ENCODE measurements around the gene HHATL.

Gene HHATL

GRCh38 chr3:42730706-42731420, 28.3 kb upstream of the HHATL start:
- H2BK15ac ChIP-seq (ENCODE audit: low read depth, poor library complexity, severe bottlenecking), result no peak overlapping the region
- no peak overlapping the region for H4K8ac ChIP-seq (ENCODE audit: low read length)
- no peak overlapping the region for H2BK120ac ChIP-seq (ENCODE audit: low read depth, low read length)
- H3K4ac ChIP-seq (ENCODE audit: low read depth in 1 of 2, low read length in 2 of 2), result no peak overlapping the region
- no peak for DNase-seq
- no peak overlapping the region for H3K14ac ChIP-seq (ENCODE audit: low read length in 2 of 2)
- peaks cover 3% of the 10 kb centered on the region for H3K9me3 ChIP-seq (ENCODE audit: control insufficient read depth, low read length)
- no peaks in the 10 kb centered on the region for H3K36me3 ChIP-seq (ENCODE audit: control insufficient read depth in 1 of 2, insufficient read depth in 2 of 2, low read depth in 1 of 2, low read length in 2 of 2)
- no peaks in the 10 kb centered on the region for H3K79me1 ChIP-seq (replicated peaks; ENCODE audit: low read length, poor library complexity, severe bottlenecking)
- no peak overlapping the region for H3K18ac ChIP-seq (ENCODE audit: low read depth in 1 of 2, low read length in 2 of 2)
- WGBS, result 70% methylated on average over 3 of the region's 3 CpGs
- no peaks in the 10 kb centered on the region for H3K4me1 ChIP-seq (ENCODE audit: control insufficient read depth, insufficient read depth, low read depth, low read length)
- no peak overlapping the region for H2AK5ac ChIP-seq (ENCODE audit: low read length, severe bottlenecking)
- H2BK12ac ChIP-seq (ENCODE audit: low read length in 2 of 2), result no peak overlapping the region
- H3K27ac ChIP-seq (ENCODE audit: low read length, poor library complexity, severe bottlenecking), result no peak overlapping the region
- no peak overlapping the region for H3K9ac ChIP-seq (ENCODE audit: low read length)
- H3K23ac ChIP-seq (ENCODE audit: low read length in 2 of 2), result no peak overlapping the region
- H3K4me2 ChIP-seq (ENCODE audit: low read length, poor library complexity, severe bottlenecking), result no peak overlapping the region
- no peak overlapping the region for H4K91ac ChIP-seq (ENCODE audit: low read length)
- no peak overlapping the region for H2BK5ac ChIP-seq (ENCODE audit: low read depth, low read length, poor library complexity, severe bottlenecking)
- no peak overlapping the region for H2AFZ ChIP-seq (ENCODE audit: low read depth, low read length)
- H3K27me3 ChIP-seq (ENCODE audit: control insufficient read depth in 1 of 2, insufficient read depth in 1 of 2, low read length in 2 of 2), result peaks cover 17 to 30% of the 10 kb centered on the region in 2 experiments
- no peak overlapping the region for H3K4me3 ChIP-seq (ENCODE audit: insufficient read depth in 1 of 2, low read depth in 1 of 2, low read length in 2 of 2)

- H4K8ac ChIP-seq (ENCODE audit: low read length), result no peak overlapping the region
- 89% methylated on average over 11 of the region's 11 CpGs for WGBS
- H3K4me2 ChIP-seq (ENCODE audit: low read length, poor library complexity, severe bottlenecking), result no peak overlapping the region
- no peak overlapping the region for H3K23ac ChIP-seq (ENCODE audit: low read length in 2 of 2)
- no peak overlapping the region for H2BK5ac ChIP-seq (ENCODE audit: low read depth, low read length, poor library complexity, severe bottlenecking)
- H2AFZ ChIP-seq (ENCODE audit: low read depth, low read length), result no peak overlapping the region
- no peaks in the 10 kb centered on the region for H3K36me3 ChIP-seq (ENCODE audit: control insufficient read depth in 1 of 2, insufficient read depth in 2 of 2, low read depth in 1 of 2, low read length in 2 of 2)
- no peak overlapping the region for H3K9ac ChIP-seq (ENCODE audit: low read length)
- H2AK5ac ChIP-seq (ENCODE audit: low read length, severe bottlenecking), result no peak overlapping the region
- no peak overlapping the region for H2BK120ac ChIP-seq (ENCODE audit: low read depth, low read length)
- H3K27me3 ChIP-seq (ENCODE audit: control insufficient read depth in 1 of 2, insufficient read depth in 1 of 2, low read length in 2 of 2), result peaks cover 14 to 29% of the 10 kb centered on the region in 2 experiments
- DNase-seq, result no peak
- H4K91ac ChIP-seq (ENCODE audit: low read length), result no peak overlapping the region
- no peak overlapping the region for H3K4ac ChIP-seq (ENCODE audit: low read depth in 1 of 2, low read length in 2 of 2)
- H3K9me3 ChIP-seq (ENCODE audit: control insufficient read depth, low read length), result peaks cover 3% of the 10 kb centered on the region
- H3K27ac ChIP-seq (ENCODE audit: low read length, poor library complexity, severe bottlenecking), result no peak overlapping the region
- no peaks in the 10 kb centered on the region for H3K79me1 ChIP-seq (replicated peaks; ENCODE audit: low read length, poor library complexity, severe bottlenecking)
- no peaks in the 10 kb centered on the region for H3K4me1 ChIP-seq (ENCODE audit: control insufficient read depth, insufficient read depth, low read depth, low read length)
- no peak overlapping the region for H3K14ac ChIP-seq (ENCODE audit: low read length in 2 of 2)
- H3K4me3 ChIP-seq (ENCODE audit: insufficient read depth in 1 of 2, low read depth in 1 of 2, low read length in 2 of 2), result no peak overlapping the region
- no peak overlapping the region for H2BK15ac ChIP-seq (ENCODE audit: low read depth, poor library complexity, severe bottlenecking)
- H2BK12ac ChIP-seq (ENCODE audit: low read length in 2 of 2), result no peak overlapping the region
- H3K18ac ChIP-seq (ENCODE audit: low read depth in 1 of 2, low read length in 2 of 2), result no peak overlapping the region
Observed at GRCh38 chr3:42730294-42730693, 27.7 kb upstream of the HHATL start.

DNA sequence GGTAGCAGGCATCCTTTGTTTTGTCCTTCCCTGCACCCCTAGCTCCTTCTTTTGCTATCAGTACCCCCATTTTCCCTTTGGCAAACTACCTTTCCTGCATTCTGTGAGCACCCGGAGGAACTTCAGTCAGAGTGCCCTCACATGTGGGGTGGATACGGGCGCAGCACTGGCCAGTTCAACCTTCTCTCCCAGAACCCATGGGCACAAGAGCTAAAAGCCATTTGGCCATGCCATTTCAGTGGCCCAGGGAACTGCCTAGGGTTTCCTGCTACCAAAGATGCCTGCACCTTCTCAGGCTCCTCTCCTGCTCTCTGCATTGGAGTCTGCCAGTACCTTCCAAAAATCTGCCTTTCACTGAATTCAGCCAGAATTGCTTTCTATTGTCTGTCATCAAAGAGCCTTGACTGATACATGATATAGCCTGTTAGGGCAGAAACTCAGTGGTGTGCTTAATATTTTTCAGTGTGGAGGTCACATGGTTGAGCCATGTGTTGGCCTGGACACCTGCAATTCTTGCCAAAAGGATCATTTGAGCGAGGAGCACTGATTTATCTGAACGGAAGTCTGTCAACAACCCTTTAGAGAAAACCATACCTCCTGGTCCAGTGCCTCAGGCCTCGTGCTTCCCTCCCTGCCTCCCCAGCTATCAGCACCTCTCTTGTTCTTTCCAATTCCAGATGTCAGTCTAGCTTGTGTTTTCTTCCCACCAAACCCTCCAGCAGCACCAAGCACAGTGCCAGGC, 27.0 kb upstream of the HHATL start:
- no peaks in the 10 kb centered on the region for H3K4me1 ChIP-seq (ENCODE audit: control insufficient read depth, insufficient read depth, low read depth, low read length)
- H2AFZ ChIP-seq (ENCODE audit: low read depth, low read length), result no peak overlapping the region
- WGBS, result 79% methylated on average over 6 of the region's 6 CpGs
- H2AK5ac ChIP-seq (ENCODE audit: low read length, severe bottlenecking), result no peak overlapping the region
- H3K79me1 ChIP-seq (replicated peaks; ENCODE audit: low read length, poor library complexity, severe bottlenecking), result no peaks in the 10 kb centered on the region
- no peak overlapping the region for H2BK120ac ChIP-seq (ENCODE audit: low read depth, low read length)
- no peak for DNase-seq
- H3K18ac ChIP-seq (ENCODE audit: low read depth in 1 of 2, low read length in 2 of 2), result no peak overlapping the region
- no peak overlapping the region for H2BK5ac ChIP-seq (ENCODE audit: low read depth, low read length, poor library complexity, severe bottlenecking)
- peaks cover 3% of the 10 kb centered on the region for H3K9me3 ChIP-seq (ENCODE audit: control insufficient read depth, low read length)
- H3K27me3 ChIP-seq (ENCODE audit: control insufficient read depth in 1 of 2, insufficient read depth in 1 of 2, low read length in 2 of 2), result peaks cover 6 to 26% of the 10 kb centered on the region in 2 experiments
- no peak overlapping the region for H2BK12ac ChIP-seq (ENCODE audit: low read length in 2 of 2)
- H3K4me3 ChIP-seq (ENCODE audit: insufficient read depth in 1 of 2, low read depth in 1 of 2, low read length in 2 of 2), result no peak overlapping the region
- no peak overlapping the region for H2BK15ac ChIP-seq (ENCODE audit: low read depth, poor library complexity, severe bottlenecking)
- H3K36me3 ChIP-seq (ENCODE audit: control insufficient read depth in 1 of 2, insufficient read depth in 2 of 2, low read depth in 1 of 2, low read length in 2 of 2), result no peaks in the 10 kb centered on the region
- H4K8ac ChIP-seq (ENCODE audit: low read length), result no peak overlapping the region
- no peak overlapping the region for H3K4ac ChIP-seq (ENCODE audit: low read depth in 1 of 2, low read length in 2 of 2)
- no peak overlapping the region for H3K27ac ChIP-seq (ENCODE audit: low read length, poor library complexity, severe bottlenecking)
- H3K4me2 ChIP-seq (ENCODE audit: low read length, poor library complexity, severe bottlenecking), result no peak overlapping the region
- H4K91ac ChIP-seq (ENCODE audit: low read length), result no peak overlapping the region
- H3K23ac ChIP-seq (ENCODE audit: low read length in 2 of 2), result no peak overlapping the region
- no peak overlapping the region for H3K14ac ChIP-seq (ENCODE audit: low read length in 2 of 2)
- H3K9ac ChIP-seq (ENCODE audit: low read length), result no peak overlapping the region

- WGBS, result 78% methylated on average over 2 of the region's 3 CpGs
Observed at GRCh38 chr3:42728668-42729364, 26.2 kb upstream of the HHATL start.

More at GRCh38 chr3:42728668-42729364, 26.2 kb upstream of the HHATL start:
- H3K79me1 ChIP-seq (replicated peaks; ENCODE audit: low read length, poor library complexity, severe bottlenecking), result no peaks in the 10 kb centered on the region
- no peak overlapping the region for H4K91ac ChIP-seq (ENCODE audit: low read length)
- H3K4me3 ChIP-seq (ENCODE audit: insufficient read depth in 1 of 2, low read depth in 1 of 2, low read length in 2 of 2), result no peak overlapping the region
- H4K8ac ChIP-seq (ENCODE audit: low read length), result no peak overlapping the region
- H3K14ac ChIP-seq (ENCODE audit: low read length in 2 of 2), result peak overlapping the region in 1 of 2 experiments; percentile 28
- no peak for DNase-seq
- H3K23ac ChIP-seq (ENCODE audit: low read length in 2 of 2), result no peak overlapping the region
- no peak overlapping the region for H3K18ac ChIP-seq (ENCODE audit: low read depth in 1 of 2, low read length in 2 of 2)
- H2AK5ac ChIP-seq (ENCODE audit: low read length, severe bottlenecking), result no peak overlapping the region
- H2BK12ac ChIP-seq (ENCODE audit: low read length in 2 of 2), result no peak overlapping the region
- no peak overlapping the region for H3K4ac ChIP-seq (ENCODE audit: low read depth in 1 of 2, low read length in 2 of 2)
- no peak overlapping the region for H3K4me2 ChIP-seq (ENCODE audit: low read length, poor library complexity, severe bottlenecking)
- peaks cover 5 to 22% of the 10 kb centered on the region in 2 experiments for H3K27me3 ChIP-seq (ENCODE audit: control insufficient read depth in 1 of 2, insufficient read depth in 1 of 2, low read length in 2 of 2)
- H2BK5ac ChIP-seq (ENCODE audit: low read depth, low read length, poor library complexity, severe bottlenecking), result no peak overlapping the region
- H3K9ac ChIP-seq (ENCODE audit: low read length), result no peak overlapping the region
- H3K9me3 ChIP-seq (ENCODE audit: control insufficient read depth, low read length), result peaks cover 3% of the 10 kb centered on the region
- H3K27ac ChIP-seq (ENCODE audit: low read length, poor library complexity, severe bottlenecking), result no peak overlapping the region
- no peak overlapping the region for H2BK120ac ChIP-seq (ENCODE audit: low read depth, low read length)
- H3K4me1 ChIP-seq (ENCODE audit: control insufficient read depth, insufficient read depth, low read depth, low read length), result no peaks in the 10 kb centered on the region
- no peak overlapping the region for H2BK15ac ChIP-seq (ENCODE audit: low read depth, poor library complexity, severe bottlenecking)
- H2AFZ ChIP-seq (ENCODE audit: low read depth, low read length), result no peak overlapping the region
- H3K36me3 ChIP-seq (ENCODE audit: control insufficient read depth in 1 of 2, insufficient read depth in 2 of 2, low read depth in 1 of 2, low read length in 2 of 2), result no peaks in the 10 kb centered on the region
